ENCODE measurements around the gene USP12.

DNA sequence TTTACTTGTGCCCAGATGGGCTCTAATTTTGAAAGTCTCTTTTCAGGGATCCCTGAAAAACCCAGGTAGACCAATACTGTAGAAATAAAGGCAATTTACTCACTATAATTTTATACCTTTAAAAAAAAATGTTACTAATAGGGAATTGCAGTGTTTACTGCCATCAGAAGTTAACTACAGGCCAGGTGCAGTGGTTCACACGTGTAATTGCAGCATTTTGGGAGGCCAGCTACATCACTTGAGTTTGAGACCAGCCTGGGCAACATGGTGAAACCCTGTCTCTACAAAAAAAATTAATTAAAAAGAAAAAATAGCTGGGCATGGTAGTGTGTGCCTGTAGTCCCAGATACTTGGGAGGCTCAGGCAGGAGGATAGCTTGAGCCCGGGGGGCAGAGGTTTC lies 10.2 kb downstream of the USP12 start:
- TF ChIP-seq GATA2 (IDR thresholded peaks at IDR 0.05; ENCODE audit: low read depth, low read length): no peak
- no peak for TF ChIP-seq GATA3 (IDR thresholded peaks at IDR 0.05; ENCODE audit: low read depth, low read length)
